Measurements from ENCODE around the gene MPZL3.

DNA sequence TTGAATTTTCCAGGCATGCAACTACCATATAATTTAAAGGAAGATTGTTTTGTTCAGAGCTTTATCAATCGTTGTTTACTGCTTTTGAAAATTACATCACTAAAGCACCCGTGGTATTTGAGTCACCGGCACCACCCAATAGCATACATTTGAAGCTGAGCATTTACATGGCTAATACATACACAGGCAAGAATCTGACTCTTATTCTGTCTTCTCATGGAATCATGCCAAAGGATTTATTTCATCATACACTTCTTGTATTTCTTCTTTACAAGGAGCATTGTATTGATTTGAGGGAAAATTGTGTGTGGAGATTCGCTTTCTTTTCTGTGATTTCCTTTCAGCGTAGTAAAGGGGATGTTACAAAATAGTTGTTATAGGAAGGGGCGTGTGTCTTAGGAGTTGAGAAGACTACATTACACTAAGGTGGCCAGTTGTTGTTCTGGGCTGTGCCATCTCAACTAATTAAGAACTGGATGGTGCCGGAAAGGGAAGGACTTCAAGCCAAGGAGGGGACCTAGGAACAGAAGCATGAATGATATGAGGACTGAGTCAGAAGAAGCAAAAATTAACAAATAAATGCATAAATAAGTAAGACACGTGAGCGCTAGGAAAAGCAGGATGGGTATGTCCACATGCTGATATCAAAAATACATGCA is 39.4 kb upstream of the MPZL3 start:
- TF ChIP-seq CHD4 (IDR thresholded peaks at IDR 0.05; ENCODE audit: borderline replicate concordance): no peak
- no peak for TF ChIP-seq ZC3H11A (IDR thresholded peaks at IDR 0.05)
- TF ChIP-seq CEBPB (IDR thresholded peaks at IDR 0.05): no peak
- no peak for TF ChIP-seq FOSL2 (IDR thresholded peaks at IDR 0.05)
- no peak for TF ChIP-seq FOSL2 (CRISPR knock-in tag; IDR thresholded peaks at IDR 0.05)
- TF ChIP-seq, protein P1, sequence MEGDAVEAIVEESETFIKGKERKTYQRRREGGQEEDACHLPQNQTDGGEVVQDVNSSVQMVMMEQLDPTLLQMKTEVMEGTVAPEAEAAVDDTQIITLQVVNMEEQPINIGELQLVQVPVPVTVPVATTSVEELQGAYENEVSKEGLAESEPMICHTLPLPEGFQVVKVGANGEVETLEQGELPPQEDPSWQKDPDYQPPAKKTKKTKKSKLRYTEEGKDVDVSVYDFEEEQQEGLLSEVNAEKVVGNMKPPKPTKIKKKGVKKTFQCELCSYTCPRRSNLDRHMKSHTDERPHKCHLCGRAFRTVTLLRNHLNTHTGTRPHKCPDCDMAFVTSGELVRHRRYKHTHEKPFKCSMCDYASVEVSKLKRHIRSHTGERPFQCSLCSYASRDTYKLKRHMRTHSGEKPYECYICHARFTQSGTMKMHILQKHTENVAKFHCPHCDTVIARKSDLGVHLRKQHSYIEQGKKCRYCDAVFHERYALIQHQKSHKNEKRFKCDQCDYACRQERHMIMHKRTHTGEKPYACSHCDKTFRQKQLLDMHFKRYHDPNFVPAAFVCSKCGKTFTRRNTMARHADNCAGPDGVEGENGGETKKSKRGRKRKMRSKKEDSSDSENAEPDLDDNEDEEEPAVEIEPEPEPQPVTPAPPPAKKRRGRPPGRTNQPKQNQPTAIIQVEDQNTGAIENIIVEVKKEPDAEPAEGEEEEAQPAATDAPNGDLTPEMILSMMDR (IDR thresholded peaks at IDR 0.05): no peak
- TF ChIP-seq, protein P2, sequence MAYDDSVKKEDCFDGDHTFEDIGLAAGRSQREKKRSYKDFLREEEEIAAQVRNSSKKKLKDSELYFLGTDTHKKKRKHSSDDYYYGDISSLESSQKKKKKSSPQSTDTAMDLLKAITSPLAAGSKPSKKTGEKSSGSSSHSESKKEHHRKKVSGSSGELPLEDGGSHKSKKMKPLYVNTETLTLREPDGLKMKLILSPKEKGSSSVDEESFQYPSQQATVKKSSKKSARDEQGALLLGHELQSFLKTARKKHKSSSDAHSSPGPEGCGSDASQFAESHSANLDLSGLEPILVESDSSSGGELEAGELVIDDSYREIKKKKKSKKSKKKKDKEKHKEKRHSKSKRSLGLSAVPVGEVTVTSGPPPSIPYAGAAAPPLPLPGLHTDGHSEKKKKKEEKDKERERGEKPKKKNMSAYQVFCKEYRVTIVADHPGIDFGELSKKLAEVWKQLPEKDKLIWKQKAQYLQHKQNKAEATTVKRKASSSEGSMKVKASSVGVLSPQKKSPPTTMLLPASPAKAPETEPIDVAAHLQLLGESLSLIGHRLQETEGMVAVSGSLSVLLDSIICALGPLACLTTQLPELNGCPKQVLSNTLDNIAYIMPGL (CRISPR knock-in tag; IDR thresholded peaks at IDR 0.05; ENCODE audit: borderline replicate concordance): no peak

All from A549 (cell line).